ENCODE measurements around the gene HMGCS1.

DNA sequence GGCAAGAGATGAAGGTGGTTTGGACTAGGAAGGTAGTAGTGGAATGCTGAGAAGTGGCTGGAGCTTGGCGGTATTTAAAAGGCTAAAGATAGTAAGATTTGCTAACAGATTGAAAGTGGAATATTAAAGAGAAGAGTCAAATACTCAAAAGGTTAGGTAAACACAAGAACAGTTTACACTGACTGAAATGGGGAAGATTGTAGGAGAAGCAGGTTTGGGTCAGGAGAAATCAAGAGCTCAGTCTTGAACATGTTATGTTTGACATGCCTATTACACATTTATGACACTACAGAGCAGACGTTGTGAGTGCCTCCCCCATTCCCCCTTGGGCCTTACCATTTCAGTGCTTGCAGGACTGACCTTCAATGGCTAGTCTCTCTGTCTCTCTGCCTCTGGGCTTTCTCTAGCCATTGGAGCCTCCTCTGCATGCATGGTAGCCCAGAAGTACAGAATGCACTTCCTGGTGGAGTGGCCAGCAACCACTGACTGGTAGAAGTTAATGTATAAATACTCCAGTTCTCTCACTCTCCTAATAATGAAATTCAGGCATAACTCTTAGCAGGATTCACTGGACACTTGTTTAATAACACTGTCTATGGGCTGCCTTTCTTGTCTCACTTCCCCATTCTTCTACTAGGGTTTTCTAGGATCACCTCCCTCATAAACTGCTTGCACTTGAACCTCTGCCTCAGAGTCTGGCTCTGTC is 56.8 kb downstream of the HMGCS1 start:
- TF ChIP-seq, protein P1, sequence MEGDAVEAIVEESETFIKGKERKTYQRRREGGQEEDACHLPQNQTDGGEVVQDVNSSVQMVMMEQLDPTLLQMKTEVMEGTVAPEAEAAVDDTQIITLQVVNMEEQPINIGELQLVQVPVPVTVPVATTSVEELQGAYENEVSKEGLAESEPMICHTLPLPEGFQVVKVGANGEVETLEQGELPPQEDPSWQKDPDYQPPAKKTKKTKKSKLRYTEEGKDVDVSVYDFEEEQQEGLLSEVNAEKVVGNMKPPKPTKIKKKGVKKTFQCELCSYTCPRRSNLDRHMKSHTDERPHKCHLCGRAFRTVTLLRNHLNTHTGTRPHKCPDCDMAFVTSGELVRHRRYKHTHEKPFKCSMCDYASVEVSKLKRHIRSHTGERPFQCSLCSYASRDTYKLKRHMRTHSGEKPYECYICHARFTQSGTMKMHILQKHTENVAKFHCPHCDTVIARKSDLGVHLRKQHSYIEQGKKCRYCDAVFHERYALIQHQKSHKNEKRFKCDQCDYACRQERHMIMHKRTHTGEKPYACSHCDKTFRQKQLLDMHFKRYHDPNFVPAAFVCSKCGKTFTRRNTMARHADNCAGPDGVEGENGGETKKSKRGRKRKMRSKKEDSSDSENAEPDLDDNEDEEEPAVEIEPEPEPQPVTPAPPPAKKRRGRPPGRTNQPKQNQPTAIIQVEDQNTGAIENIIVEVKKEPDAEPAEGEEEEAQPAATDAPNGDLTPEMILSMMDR (IDR thresholded peaks at IDR 0.05), result no peak
- no peak for TF ChIP-seq POLR2A (IDR thresholded peaks at IDR 0.05)

All from adrenal gland (tissue), 5 donors.